ENCODE measurements around the gene CLCC1. TPM values are rescaled to one million over a fixed set of nuclear protein-coding genes. Genes with fewer than 3 reads are reported as not detected.

The CLCC1 gene
- total and polyA plus RNA-seq, 5 donors: 13.1 to 33.3 (median 29.9) TPM

GRCh38 chr1:108916788-108917187 is 46.5 kb downstream of the CLCC1 start:
- Histone ChIP-seq H3K4me3 (ENCODE audit: low read length) (no peak overlapping the region), H3K9me3 (ENCODE audit: control insufficient read depth, low read length) (no peaks in the 10 kb centered on the region), H3K27ac (ENCODE audit: low read length) (no peak overlapping the region), H3K27me3 (ENCODE audit: control insufficient read depth, insufficient read depth) (no peaks in the 10 kb centered on the region), H3K4me1 (ENCODE audit: control insufficient read depth, insufficient read depth, low read length) (peaks cover 2% of the 10 kb centered on the region)
- intact Hi-C loops (cut with DNase I): no loop called here
- DNase-seq (no peak), ATAC-seq (no peak)
- WGBS: 98% methylated on average over 2 of the region's 2 CpGs

Other genes with a start within 250 kb of the CLCC1 start
- 10 to 100 TPM; 25.5 to 32.4 (median 29.3) TPM for gene STXBP3, start 216.8 kb downstream of the CLCC1 start, total RNA-seq
- 27.2 TPM for gene STXBP3, start 216.8 kb downstream of the CLCC1 start, polyA plus RNA-seq
- not detected for gene AKNAD1, start 106.4 kb downstream of the CLCC1 start, total RNA-seq
- gene AKNAD1, start 106.4 kb downstream of the CLCC1 start, polyA plus RNA-seq: not detected
- 10 to 100 TPM in 3 of 4 donors, 1 to 10 TPM in 1; 6.3 to 14.5 (median 10.9) TPM for gene GPSM2, start 86.5 kb downstream of the CLCC1 start, total RNA-seq
- gene GPSM2, start 86.5 kb downstream of the CLCC1 start, polyA plus RNA-seq: 4.5 TPM
- gene WDR47, start 78.6 kb upstream of the CLCC1 start, total RNA-seq: 10 to 100 TPM; 14.6 to 19.0 (median 16.6) TPM
- 5.2 TPM for gene WDR47, start 78.6 kb upstream of the CLCC1 start, polyA plus RNA-seq
- gene TAF13, start 112.5 kb upstream of the CLCC1 start, total RNA-seq: 10 to 100 TPM; 59.2 to 67.3 (median 64.5) TPM
- 56.7 TPM for gene TAF13, start 112.5 kb upstream of the CLCC1 start, polyA plus RNA-seq
- 10 to 100 TPM; 38.2 to 60.6 (median 48.5) TPM for gene TMEM167B, start 127.3 kb upstream of the CLCC1 start, total RNA-seq
- gene TMEM167B, start 127.3 kb upstream of the CLCC1 start, polyA plus RNA-seq: 17.1 TPM
- under 1 TPM; 0.28 to 0.51 (median 0.30) TPM for gene ELAPOR1, start 150.6 kb upstream of the CLCC1 start, total RNA-seq
- gene ELAPOR1, start 150.6 kb upstream of the CLCC1 start, polyA plus RNA-seq: 0.18 TPM

Data from right cardiac atrium (tissue), 5 donors.